Measurements from ENCODE around the gene MYO9A. TPM values are rescaled to one million over a fixed set of nuclear protein-coding genes. Genes with fewer than 3 reads are reported as not detected.
"Not testable (repeated sequence)": the region's sequence is repeated elsewhere in the genome, so short reads cannot be mapped to it uniquely, and the experiment has no call there.

MYO9A gene
- total RNA-seq, 1 experiment from 2014 or later, result 34.0 TPM

GRCh38 chr15:72006382-72006781 is 111.6 kb downstream of the MYO9A start:
- Histone ChIP-seq H3K4me3 (no peak overlapping the region), H2AFZ (no peak overlapping the region), H3K4me2 (no peak overlapping the region), H3K4me1 (replicated peaks; ENCODE audit: insufficient read depth) (no peaks in the 10 kb centered on the region), H4K20me1 (ENCODE audit: insufficient read depth) (no peaks in the 10 kb centered on the region), H3K9me2 (ENCODE audit: insufficient read depth) (no peaks in the 10 kb centered on the region), H3F3A (ENCODE audit: insufficient read depth, low read depth) (no peaks in the 10 kb centered on the region), H3K36me3 (ENCODE audit: low read depth) (no peaks in the 10 kb centered on the region), H3K79me2 (ENCODE audit: low read depth) (no peaks in the 10 kb centered on the region), H3K27me3 (ENCODE audit: insufficient read depth, low read depth) (no peaks in the 10 kb centered on the region), H3K9me3 (ENCODE audit: insufficient read depth, low read depth) (no peaks in the 10 kb centered on the region), H3K27ac (no peak overlapping the region)
- BruUV-seq (replicated peaks), result no TSS peak
- no peak for DNase-seq
- intact Hi-C loops (cut with micrococcal nuclease; ENCODE audit: unreplicated experiment), result no loop called here
- TF ChIP-seq, protein P1, sequence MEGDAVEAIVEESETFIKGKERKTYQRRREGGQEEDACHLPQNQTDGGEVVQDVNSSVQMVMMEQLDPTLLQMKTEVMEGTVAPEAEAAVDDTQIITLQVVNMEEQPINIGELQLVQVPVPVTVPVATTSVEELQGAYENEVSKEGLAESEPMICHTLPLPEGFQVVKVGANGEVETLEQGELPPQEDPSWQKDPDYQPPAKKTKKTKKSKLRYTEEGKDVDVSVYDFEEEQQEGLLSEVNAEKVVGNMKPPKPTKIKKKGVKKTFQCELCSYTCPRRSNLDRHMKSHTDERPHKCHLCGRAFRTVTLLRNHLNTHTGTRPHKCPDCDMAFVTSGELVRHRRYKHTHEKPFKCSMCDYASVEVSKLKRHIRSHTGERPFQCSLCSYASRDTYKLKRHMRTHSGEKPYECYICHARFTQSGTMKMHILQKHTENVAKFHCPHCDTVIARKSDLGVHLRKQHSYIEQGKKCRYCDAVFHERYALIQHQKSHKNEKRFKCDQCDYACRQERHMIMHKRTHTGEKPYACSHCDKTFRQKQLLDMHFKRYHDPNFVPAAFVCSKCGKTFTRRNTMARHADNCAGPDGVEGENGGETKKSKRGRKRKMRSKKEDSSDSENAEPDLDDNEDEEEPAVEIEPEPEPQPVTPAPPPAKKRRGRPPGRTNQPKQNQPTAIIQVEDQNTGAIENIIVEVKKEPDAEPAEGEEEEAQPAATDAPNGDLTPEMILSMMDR (conservative IDR thresholded peaks at IDR 0.05), result no peak
- TF ChIP-seq EZH2 (IDR thresholded peaks at IDR 0.05; ENCODE audit: low read depth), result no peak
- ChIA-PET POLR2A (ENCODE audit: unreplicated experiment) (no interaction called here), CTCF (no interaction called here)

DNA sequence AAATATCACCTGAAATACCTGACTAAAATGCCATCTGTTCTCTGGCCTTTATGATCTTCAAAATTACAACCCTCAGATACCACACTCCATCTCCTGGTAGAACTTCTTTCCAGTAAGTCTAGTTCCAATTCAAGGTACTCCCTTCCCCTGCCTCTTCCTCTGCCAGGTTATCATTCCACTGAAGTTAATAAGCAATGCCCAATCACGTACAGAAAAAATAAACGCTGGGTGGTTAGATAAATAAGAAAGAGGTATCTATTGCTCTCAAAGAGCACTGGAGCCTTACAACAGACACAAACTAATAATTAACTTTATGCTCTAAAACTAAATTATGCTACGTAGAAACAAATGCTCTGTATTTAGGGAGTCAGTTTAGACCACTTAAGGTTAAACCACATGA is 112.5 kb downstream of the MYO9A start:
- TF ChIP-seq, protein P1 (conservative IDR thresholded peaks at IDR 0.05), result no peak
- TF ChIP-seq EZH2 (IDR thresholded peaks at IDR 0.05; ENCODE audit: low read depth), result no peak
- H3K9me3 ChIP-seq (ENCODE audit: insufficient read depth, low read depth), result no peaks in the 10 kb centered on the region
- CTCF ChIA-PET, result no interaction called here
- intact Hi-C loops (cut with micrococcal nuclease; ENCODE audit: unreplicated experiment), result no loop called here
- H3F3A ChIP-seq (ENCODE audit: insufficient read depth, low read depth), result no peaks in the 10 kb centered on the region
- BruUV-seq (replicated peaks), result no TSS peak
- no peak overlapping the region for H3K4me3 ChIP-seq
- no peaks in the 10 kb centered on the region for H3K36me3 ChIP-seq (ENCODE audit: low read depth)
- no peaks in the 10 kb centered on the region for H3K9me2 ChIP-seq (ENCODE audit: insufficient read depth)
- no peak overlapping the region for H3K4me2 ChIP-seq
- POLR2A ChIA-PET (ENCODE audit: unreplicated experiment), result no interaction called here
- no peak overlapping the region for H2AFZ ChIP-seq
- no peaks in the 10 kb centered on the region for H3K79me2 ChIP-seq (ENCODE audit: low read depth)
- H3K27me3 ChIP-seq (ENCODE audit: insufficient read depth, low read depth), result no peaks in the 10 kb centered on the region
- H3K4me1 ChIP-seq (replicated peaks; ENCODE audit: insufficient read depth), result no peaks in the 10 kb centered on the region
- no peak for DNase-seq
- no peaks in the 10 kb centered on the region for H4K20me1 ChIP-seq (ENCODE audit: insufficient read depth)
- no peak overlapping the region for H3K27ac ChIP-seq

DNA sequence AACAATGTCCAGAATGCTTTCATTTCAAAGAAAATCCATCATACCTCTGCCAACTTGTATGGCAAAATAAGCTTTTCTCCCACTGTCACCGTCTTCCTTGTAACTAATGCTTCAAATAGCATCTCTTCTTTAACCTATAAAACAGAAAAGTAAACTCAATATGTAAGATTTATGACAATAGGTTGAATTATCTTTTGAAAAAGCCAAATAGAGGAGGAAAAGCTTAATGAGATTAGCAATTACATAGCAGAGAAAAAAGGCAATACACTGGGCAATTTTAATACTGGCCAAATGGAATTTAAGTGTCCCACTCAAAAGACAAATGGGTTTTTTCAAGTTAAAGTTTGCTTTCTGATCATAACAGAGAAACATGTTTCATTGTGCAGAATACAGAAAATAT is 118.1 kb downstream of the MYO9A start:
- no peaks in the 10 kb centered on the region for H3K9me2 ChIP-seq (ENCODE audit: insufficient read depth)
- no peak overlapping the region for H2AFZ ChIP-seq
- H3K9me3 ChIP-seq (ENCODE audit: insufficient read depth, low read depth), result no peaks in the 10 kb centered on the region
- CTCF ChIA-PET, result no interaction called here
- intact Hi-C loops (cut with micrococcal nuclease; ENCODE audit: unreplicated experiment), result no loop called here
- POLR2A ChIA-PET (ENCODE audit: unreplicated experiment), result no interaction called here
- no peaks in the 10 kb centered on the region for H3K4me1 ChIP-seq (replicated peaks; ENCODE audit: insufficient read depth)
- BruUV-seq (replicated peaks), result no TSS peak
- TF ChIP-seq, protein P1 (conservative IDR thresholded peaks at IDR 0.05), result no peak
- TF ChIP-seq EZH2 (IDR thresholded peaks at IDR 0.05; ENCODE audit: low read depth), result no peak
- no peaks in the 10 kb centered on the region for H3K79me2 ChIP-seq (ENCODE audit: low read depth)
- H3K4me2 ChIP-seq, result no peak overlapping the region
- no peak for DNase-seq
- H4K20me1 ChIP-seq (ENCODE audit: insufficient read depth), result no peaks in the 10 kb centered on the region
- no peaks in the 10 kb centered on the region for H3K27me3 ChIP-seq (ENCODE audit: insufficient read depth, low read depth)
- H3F3A ChIP-seq (ENCODE audit: insufficient read depth, low read depth), result no peaks in the 10 kb centered on the region
- no peak overlapping the region for H3K4me3 ChIP-seq
- no peaks in the 10 kb centered on the region for H3K36me3 ChIP-seq (ENCODE audit: low read depth)
- H3K27ac ChIP-seq, result no peak overlapping the region

GRCh38 chr15:71998717-71999116 is 119.2 kb downstream of the MYO9A start:
- H2AFZ ChIP-seq; H3K4me2 ChIP-seq; H3K79me2 ChIP-seq (ENCODE audit: low read depth); H3K36me3 ChIP-seq (ENCODE audit: low read depth); intact Hi-C loops (cut with micrococcal nuclease; ENCODE audit: unreplicated experiment); H3K4me1 ChIP-seq (replicated peaks; ENCODE audit: insufficient read depth); DNase-seq; H4K20me1 ChIP-seq (ENCODE audit: insufficient read depth); H3K9me3 ChIP-seq (ENCODE audit: insufficient read depth, low read depth); H3F3A ChIP-seq (ENCODE audit: insufficient read depth, low read depth); CTCF ChIA-PET; H3K27ac ChIP-seq; H3K9me2 ChIP-seq (ENCODE audit: insufficient read depth); POLR2A ChIA-PET (ENCODE audit: unreplicated experiment); BruUV-seq (replicated peaks); H3K27me3 ChIP-seq (ENCODE audit: insufficient read depth, low read depth); H3K4me3 ChIP-seq: not testable (repeated sequence)
